HFF-Myc (cell line): ENCODE results near the gene MOB1B.
A peak's percentile ranks its signal among the peaks of the same experiment; 100 is the strongest.

Experiments used
- DNase-seq: peaks from one replicate; pipeline ENCODE4 v3.0.0-alpha.2; 2011; ENCODE audit warnings: low read depth; ENCODE audit errors: extremely low read depth
- H3K4me3 ChIP-seq: replicated peaks from 2 replicates; pipeline ENCODE4 v1.5.1; 2011; ENCODE audit warnings: low read depth, mild to moderate bottlenecking, control low read depth, low read length
- TF ChIP-seq, protein P1 (sequence below): IDR thresholded peaks from 2 replicates; pipeline ENCODE4 v1.5.1; 2012; ENCODE audit warnings: mild to moderate bottlenecking, low read depth, low read length, control low read depth; ENCODE audit errors: missing control alignments

Gene MOB1B

GRCh38 chr4:70901984-70902576, at the start of gene MOB1B:
Gene MOB1B (plus strand): TSS chr4:70902369. CDS start chr4:70902537, 168 bp downstream.
- TF ChIP-seq, protein P1, sequence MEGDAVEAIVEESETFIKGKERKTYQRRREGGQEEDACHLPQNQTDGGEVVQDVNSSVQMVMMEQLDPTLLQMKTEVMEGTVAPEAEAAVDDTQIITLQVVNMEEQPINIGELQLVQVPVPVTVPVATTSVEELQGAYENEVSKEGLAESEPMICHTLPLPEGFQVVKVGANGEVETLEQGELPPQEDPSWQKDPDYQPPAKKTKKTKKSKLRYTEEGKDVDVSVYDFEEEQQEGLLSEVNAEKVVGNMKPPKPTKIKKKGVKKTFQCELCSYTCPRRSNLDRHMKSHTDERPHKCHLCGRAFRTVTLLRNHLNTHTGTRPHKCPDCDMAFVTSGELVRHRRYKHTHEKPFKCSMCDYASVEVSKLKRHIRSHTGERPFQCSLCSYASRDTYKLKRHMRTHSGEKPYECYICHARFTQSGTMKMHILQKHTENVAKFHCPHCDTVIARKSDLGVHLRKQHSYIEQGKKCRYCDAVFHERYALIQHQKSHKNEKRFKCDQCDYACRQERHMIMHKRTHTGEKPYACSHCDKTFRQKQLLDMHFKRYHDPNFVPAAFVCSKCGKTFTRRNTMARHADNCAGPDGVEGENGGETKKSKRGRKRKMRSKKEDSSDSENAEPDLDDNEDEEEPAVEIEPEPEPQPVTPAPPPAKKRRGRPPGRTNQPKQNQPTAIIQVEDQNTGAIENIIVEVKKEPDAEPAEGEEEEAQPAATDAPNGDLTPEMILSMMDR, result no peak
- DNase-seq, result peak; percentile 40
- peak within 1 kb of the TSS; percentile 77 for H3K4me3 ChIP-seq

- TF ChIP-seq, protein P1, result no peak
- DNase-seq, result no peak
- no peak overlapping the region for H3K4me3 ChIP-seq
These were observed 46.7 kb upstream of the MOB1B start for GRCh38 chr4:70855464-70855863.

DNA sequence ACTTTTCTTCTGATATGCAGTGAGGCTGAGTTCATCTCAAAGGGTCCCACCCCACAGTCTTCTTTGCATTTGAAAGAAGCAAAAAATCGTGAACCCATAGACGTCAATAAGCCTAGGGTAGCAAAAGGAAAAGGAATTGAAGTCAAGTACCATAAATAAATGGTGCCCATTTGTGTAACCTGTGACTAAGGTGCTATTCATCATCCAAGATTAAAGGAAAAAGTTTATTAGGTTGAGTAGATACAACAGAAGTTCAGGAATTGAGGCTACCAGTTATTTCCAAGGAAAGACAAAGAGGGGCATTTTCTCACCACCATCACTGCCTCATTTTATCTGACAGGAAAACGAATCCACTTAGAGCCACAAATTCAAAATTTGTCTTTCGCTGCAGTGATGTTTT, 43.7 kb upstream of the MOB1B start:
- no peak overlapping the region for H3K4me3 ChIP-seq
- TF ChIP-seq, protein P1, result no peak

GRCh38 chr4:70859066-70859465, 43.1 kb upstream of the MOB1B start:
- DNase-seq, result no peak
- TF ChIP-seq, protein P1, result no peak
- no peak overlapping the region for H3K4me3 ChIP-seq

More for the DNA sequence above, 43.7 kb upstream of the MOB1B start:
- no peak for DNase-seq

- no peak overlapping the region for H3K4me3 ChIP-seq
- TF ChIP-seq, protein P1, result no peak
- DNase-seq, result no peak
These were observed 38.9 kb upstream of the MOB1B start for GRCh38 chr4:70863099-70863790.

- H3K4me3 ChIP-seq, result no peak overlapping the region
- DNase-seq, result no peak
- TF ChIP-seq, protein P1, result no peak
These were observed 33.4 kb upstream of the MOB1B start for GRCh38 chr4:70868778-70869177.
